ENCODE data around the gene DDAH1.

Gene DDAH1

GRCh38 chr1:85344256-85344694, 120.7 kb downstream of the DDAH1 start:
- H3K27me3 ChIP-seq (ENCODE audit: insufficient read depth, low read length): no peaks in the 10 kb centered on the region
- H3K79me2 ChIP-seq (ENCODE audit: control insufficient read depth, insufficient read depth, low read length, unreplicated experiment): peaks cover 12% of the 10 kb centered on the region
- H3K27ac ChIP-seq (ENCODE audit: low read depth, low read length): peak overlapping the region; percentile 92
- peaks cover 41% of the 10 kb centered on the region for H3K4me1 ChIP-seq (ENCODE audit: control insufficient read depth, insufficient read depth, low read length, unreplicated experiment)
- H3K4me3 ChIP-seq (ENCODE audit: low read depth, low read length): peak overlapping the region; percentile 31; the same call in 1 of the 2 replicates
- no peak overlapping the region for H2AFZ ChIP-seq (ENCODE audit: low read length, unreplicated experiment)
- H3K36me3 ChIP-seq (ENCODE audit: insufficient read depth, low read length): peaks cover 4% of the 10 kb centered on the region; the same call in 1 of the 2 replicates

GRCh38 chr1:85343612-85344255, 121.2 kb downstream of the DDAH1 start:
- H3K27me3 ChIP-seq (ENCODE audit: insufficient read depth, low read length): no peaks in the 10 kb centered on the region
- peak overlapping the region; percentile 31 for H3K4me3 ChIP-seq (ENCODE audit: low read depth, low read length)
- H3K4me1 ChIP-seq (ENCODE audit: control insufficient read depth, insufficient read depth, low read length, unreplicated experiment): peaks cover 45% of the 10 kb centered on the region
- H3K27ac ChIP-seq (ENCODE audit: low read depth, low read length): peak overlapping the region; percentile 92
- peaks cover 4% of the 10 kb centered on the region; the same call in 1 of the 2 replicates for H3K36me3 ChIP-seq (ENCODE audit: insufficient read depth, low read length)
- H3K79me2 ChIP-seq (ENCODE audit: control insufficient read depth, insufficient read depth, low read length, unreplicated experiment): peaks cover 12% of the 10 kb centered on the region
- H2AFZ ChIP-seq (ENCODE audit: low read length, unreplicated experiment): no peak overlapping the region

GRCh38 chr1:85343213-85343611, 121.7 kb downstream of the DDAH1 start:
- H3K4me1 ChIP-seq (ENCODE audit: control insufficient read depth, insufficient read depth, low read length, unreplicated experiment): peaks cover 50% of the 10 kb centered on the region
- H3K79me2 ChIP-seq (ENCODE audit: control insufficient read depth, insufficient read depth, low read length, unreplicated experiment): peaks cover 12% of the 10 kb centered on the region
- no peaks in the 10 kb centered on the region for H3K27me3 ChIP-seq (ENCODE audit: insufficient read depth, low read length)
- peak overlapping the region; percentile 92 for H3K27ac ChIP-seq (ENCODE audit: low read depth, low read length)
- H3K36me3 ChIP-seq (ENCODE audit: insufficient read depth, low read length): peaks cover 4% of the 10 kb centered on the region; the same call in 1 of the 2 replicates
- peak overlapping the region; percentile 31 for H3K4me3 ChIP-seq (ENCODE audit: low read depth, low read length)
- H2AFZ ChIP-seq (ENCODE audit: low read length, unreplicated experiment): no peak overlapping the region

DNA sequence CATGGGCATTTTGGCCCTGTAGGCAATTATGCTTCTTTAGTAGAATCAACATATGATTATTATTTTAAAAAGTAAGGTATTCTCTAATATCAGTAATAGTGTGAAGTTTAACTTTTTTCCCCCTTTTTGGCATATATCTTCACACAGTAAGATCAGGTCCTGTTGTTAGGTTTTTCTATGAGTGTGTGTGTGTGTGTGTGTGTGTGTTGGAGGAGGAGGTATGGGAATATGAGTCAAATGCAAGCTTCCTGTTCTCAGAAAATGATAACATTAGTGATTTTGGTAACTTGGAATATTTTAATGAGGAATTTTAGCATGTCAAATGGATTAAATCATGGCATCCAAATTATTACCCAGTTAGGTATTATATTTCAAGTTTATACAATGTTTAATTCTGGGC, 122.8 kb downstream of the DDAH1 start:
- Histone ChIP-seq H3K4me1 (ENCODE audit: control insufficient read depth, insufficient read depth, low read length, unreplicated experiment) (peaks cover 58% of the 10 kb centered on the region), H2AFZ (ENCODE audit: low read length, unreplicated experiment) (no peak overlapping the region), H3K36me3 (ENCODE audit: insufficient read depth, low read length) (no peaks in the 10 kb centered on the region), H3K79me2 (ENCODE audit: control insufficient read depth, insufficient read depth, low read length, unreplicated experiment) (peaks cover 12% of the 10 kb centered on the region), H3K4me3 (ENCODE audit: low read depth, low read length) (no peak overlapping the region), H3K27ac (ENCODE audit: low read depth, low read length) (peak overlapping the region; percentile 92), H3K27me3 (ENCODE audit: insufficient read depth, low read length) (no peaks in the 10 kb centered on the region)

DNA sequence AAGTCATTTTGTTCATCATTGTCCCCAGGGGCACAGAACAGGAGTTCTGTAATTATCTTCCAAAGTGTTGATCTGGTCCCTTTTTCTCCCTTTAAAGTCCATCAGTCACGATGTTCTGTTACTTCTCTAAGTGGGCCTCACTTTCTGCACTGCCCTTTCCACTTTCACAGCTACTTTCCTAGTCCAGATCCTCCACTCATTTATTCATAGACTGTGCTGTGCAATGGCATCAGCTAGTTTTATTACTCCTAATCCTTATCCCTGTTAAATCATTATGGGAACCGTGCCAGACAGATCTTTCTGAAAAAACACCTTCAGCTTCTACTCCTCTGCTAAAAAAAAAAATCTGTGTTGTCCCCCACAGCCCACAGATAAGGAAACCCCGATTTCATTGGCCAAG, 124.5 kb downstream of the DDAH1 start:
- H3K4me3 ChIP-seq (ENCODE audit: low read depth, low read length): no peak overlapping the region
- no peak overlapping the region for H3K27ac ChIP-seq (ENCODE audit: low read depth, low read length)
- peaks cover 63% of the 10 kb centered on the region for H3K4me1 ChIP-seq (ENCODE audit: control insufficient read depth, insufficient read depth, low read length, unreplicated experiment)
- no peak overlapping the region for H2AFZ ChIP-seq (ENCODE audit: low read length, unreplicated experiment)
- peaks cover 15% of the 10 kb centered on the region for H3K79me2 ChIP-seq (ENCODE audit: control insufficient read depth, insufficient read depth, low read length, unreplicated experiment)
- H3K27me3 ChIP-seq (ENCODE audit: insufficient read depth, low read length): no peaks in the 10 kb centered on the region
- no peaks in the 10 kb centered on the region for H3K36me3 ChIP-seq (ENCODE audit: insufficient read depth, low read length)

DNA sequence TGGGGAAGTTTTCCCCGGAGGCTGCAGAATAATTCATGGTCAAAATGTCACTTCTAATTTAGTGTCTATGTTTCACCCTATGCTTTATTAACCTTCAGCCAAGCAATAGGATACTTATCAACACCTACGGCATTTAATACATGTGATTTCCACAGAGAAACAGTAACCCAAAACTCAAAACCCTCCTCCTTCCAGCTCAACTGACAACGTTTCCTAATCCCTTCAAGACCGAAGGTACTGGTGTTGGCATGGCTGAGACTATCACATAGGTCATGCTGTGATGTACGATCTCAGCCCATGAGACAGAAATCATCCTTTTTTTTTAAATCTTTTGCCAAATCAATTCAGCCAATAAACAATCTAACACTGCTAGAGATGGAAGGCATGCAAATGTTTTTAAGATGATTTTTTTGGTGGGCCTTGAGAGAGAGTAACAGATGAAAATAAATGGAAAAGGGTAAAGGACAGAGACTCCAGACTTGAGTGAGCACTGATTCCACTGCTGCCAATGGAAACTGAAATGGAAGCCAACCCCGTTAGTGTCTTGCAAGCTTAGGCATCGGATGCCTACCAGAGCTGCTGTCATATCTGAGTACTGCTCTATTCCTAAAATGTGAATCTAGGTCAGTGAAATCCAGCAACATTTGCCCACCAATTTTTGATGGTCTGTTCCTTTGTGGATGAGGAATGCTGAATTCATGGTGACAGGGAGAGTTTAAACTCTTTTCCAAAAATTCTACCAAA, 125.1 kb downstream of the DDAH1 start:
- H3K4me1 ChIP-seq (ENCODE audit: control insufficient read depth, insufficient read depth, low read length, unreplicated experiment): peaks cover 63% of the 10 kb centered on the region
- peak overlapping the region; percentile 59 for H3K27ac ChIP-seq (ENCODE audit: low read depth, low read length)
- no peaks in the 10 kb centered on the region for H3K36me3 ChIP-seq (ENCODE audit: insufficient read depth, low read length)
- no peak overlapping the region for H3K4me3 ChIP-seq (ENCODE audit: low read depth, low read length)
- peaks cover 15% of the 10 kb centered on the region for H3K79me2 ChIP-seq (ENCODE audit: control insufficient read depth, insufficient read depth, low read length, unreplicated experiment)
- H2AFZ ChIP-seq (ENCODE audit: low read length, unreplicated experiment): no peak overlapping the region
- H3K27me3 ChIP-seq (ENCODE audit: insufficient read depth, low read length): no peaks in the 10 kb centered on the region

DNA sequence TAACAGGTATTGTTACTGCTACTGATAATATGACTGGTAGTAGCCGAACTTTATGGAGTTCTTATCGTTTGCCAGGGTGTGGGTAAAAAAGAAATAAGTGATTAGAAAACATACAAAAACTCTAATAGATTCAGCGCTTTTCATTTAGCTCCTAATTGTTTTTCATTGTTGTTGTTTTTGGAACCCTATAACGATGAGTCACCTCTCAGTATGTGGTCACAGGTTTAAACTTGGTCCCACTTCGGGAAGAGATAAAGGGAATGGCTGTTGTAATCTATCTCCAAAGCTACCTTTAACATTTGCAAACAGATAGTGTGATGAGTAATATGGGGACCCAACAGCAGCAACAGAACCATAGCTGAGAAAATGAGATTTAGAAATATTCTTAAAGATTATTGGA, 125.9 kb downstream of the DDAH1 start:
- peak overlapping the region; percentile 59 for H3K27ac ChIP-seq (ENCODE audit: low read depth, low read length)
- H3K36me3 ChIP-seq (ENCODE audit: insufficient read depth, low read length): peaks cover 7% of the 10 kb centered on the region
- peaks cover 63% of the 10 kb centered on the region for H3K4me1 ChIP-seq (ENCODE audit: control insufficient read depth, insufficient read depth, low read length, unreplicated experiment)
- no peak overlapping the region for H3K4me3 ChIP-seq (ENCODE audit: low read depth, low read length)
- H3K27me3 ChIP-seq (ENCODE audit: insufficient read depth, low read length): no peaks in the 10 kb centered on the region
- H2AFZ ChIP-seq (ENCODE audit: low read length, unreplicated experiment): no peak overlapping the region
- H3K79me2 ChIP-seq (ENCODE audit: control insufficient read depth, insufficient read depth, low read length, unreplicated experiment): peaks cover 15% of the 10 kb centered on the region

DNA sequence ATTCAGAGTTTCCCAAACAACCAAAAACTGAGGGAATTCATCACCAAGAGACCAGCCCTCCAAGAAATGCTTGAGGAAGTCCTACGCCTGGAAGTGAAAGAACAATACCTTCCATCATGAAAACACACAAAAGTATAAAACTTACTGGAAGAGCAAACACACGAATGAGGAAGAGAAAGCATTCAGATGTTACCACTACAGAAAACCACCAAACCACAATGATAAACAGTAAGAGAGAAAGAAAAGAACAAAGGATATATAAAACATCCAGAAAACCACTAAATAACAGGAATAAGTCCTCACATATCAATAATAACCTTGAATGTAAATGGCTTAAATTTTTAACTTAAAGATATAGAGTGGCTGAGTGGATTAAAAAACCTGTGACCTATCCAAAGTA, 130.0 kb downstream of the DDAH1 start:
- Histone ChIP-seq H3K4me1 (ENCODE audit: control insufficient read depth, insufficient read depth, low read length, unreplicated experiment) (peaks cover 60% of the 10 kb centered on the region), H3K27me3 (ENCODE audit: insufficient read depth, low read length) (no peaks in the 10 kb centered on the region), H3K79me2 (ENCODE audit: control insufficient read depth, insufficient read depth, low read length, unreplicated experiment) (peaks cover 18% of the 10 kb centered on the region), H2AFZ (ENCODE audit: low read length, unreplicated experiment) (no peak overlapping the region), H3K27ac (ENCODE audit: low read depth, low read length) (peak overlapping the region; percentile 99), H3K4me3 (ENCODE audit: low read depth, low read length) (no peak overlapping the region), H3K36me3 (ENCODE audit: insufficient read depth, low read length) (peaks cover 11% of the 10 kb centered on the region)

DNA sequence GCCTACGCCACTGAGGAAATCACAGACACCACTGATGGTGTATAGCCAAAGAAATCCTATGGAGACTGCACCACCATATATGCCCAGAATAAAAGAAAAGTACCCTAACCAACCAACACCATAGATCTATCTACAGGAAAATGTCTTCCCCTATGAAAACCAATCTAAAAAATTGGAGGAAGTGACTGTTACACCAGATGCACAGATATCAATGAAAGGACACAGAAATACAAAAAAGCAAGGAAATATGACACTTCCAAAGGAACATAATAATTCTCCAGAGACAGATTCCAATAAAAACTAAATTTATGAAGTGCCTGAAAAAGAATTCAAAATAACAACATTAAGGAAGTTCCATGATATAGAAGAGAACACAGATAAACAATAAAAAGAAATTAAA, 131.8 kb downstream of the DDAH1 start:
- Histone ChIP-seq H3K27me3 (ENCODE audit: insufficient read depth, low read length) (no peaks in the 10 kb centered on the region), H3K4me3 (ENCODE audit: low read depth, low read length) (no peak overlapping the region), H2AFZ (ENCODE audit: low read length, unreplicated experiment) (no peak overlapping the region), H3K79me2 (ENCODE audit: control insufficient read depth, insufficient read depth, low read length, unreplicated experiment) (peaks cover 22% of the 10 kb centered on the region), H3K27ac (ENCODE audit: low read depth, low read length) (peak overlapping the region; percentile 99), H3K36me3 (ENCODE audit: insufficient read depth, low read length) (peaks cover 11% of the 10 kb centered on the region), H3K4me1 (ENCODE audit: control insufficient read depth, insufficient read depth, low read length, unreplicated experiment) (peaks cover 60% of the 10 kb centered on the region)

DNA sequence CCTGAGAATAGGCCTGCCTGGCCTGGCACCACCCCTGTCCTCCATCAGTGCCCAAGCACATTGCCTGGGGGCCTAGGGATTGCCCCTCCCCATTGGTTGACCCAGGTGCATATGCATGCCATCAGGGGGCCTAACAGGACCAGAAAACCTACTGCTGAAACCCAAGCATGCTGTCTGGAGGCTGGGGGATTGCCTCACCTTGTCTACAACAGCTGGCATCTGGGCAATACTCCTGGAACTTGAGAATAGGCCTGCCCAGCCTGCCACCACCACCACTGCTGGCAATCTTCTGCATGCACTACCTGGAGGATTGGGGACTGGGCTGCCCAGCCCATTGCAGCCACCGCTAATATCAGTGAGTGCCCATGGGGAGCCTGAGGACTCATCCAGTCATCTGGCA, 132.4 kb downstream of the DDAH1 start:
- Histone ChIP-seq H3K27ac (ENCODE audit: low read depth, low read length) (peak overlapping the region; percentile 99), H2AFZ (ENCODE audit: low read length, unreplicated experiment) (no peak overlapping the region), H3K79me2 (ENCODE audit: control insufficient read depth, insufficient read depth, low read length, unreplicated experiment) (peaks cover 28% of the 10 kb centered on the region), H3K4me1 (ENCODE audit: control insufficient read depth, insufficient read depth, low read length, unreplicated experiment) (peaks cover 60% of the 10 kb centered on the region), H3K27me3 (ENCODE audit: insufficient read depth, low read length) (no peaks in the 10 kb centered on the region), H3K36me3 (ENCODE audit: insufficient read depth, low read length) (peaks cover 11% of the 10 kb centered on the region), H3K4me3 (ENCODE audit: low read depth, low read length) (no peak overlapping the region)

Data from ACC112 (cell line).